Prostate gland (tissue), 2 donors: ENCODE measurements around the gene SAFB2. TPM values are rescaled to one million over a fixed set of nuclear protein-coding genes. Genes with fewer than 3 reads are reported as not detected.

Experiments used
- DNase-seq: peaks from one replicate; pipeline ENCODE4 v3.0.0-alpha.2; 2019; ENCODE audit warnings: low spot score
- H3K27ac ChIP-seq, 2 donors: fragments of 200-600 bp; sonication (generic); 2 replicates each; pipeline ENCODE4 v1.5.1; 2017 to 2019
- H3K27me3 ChIP-seq: fragments of 200-600 bp; sonication (generic); replicated peaks from 2 replicates; pipeline ENCODE4 v1.5.1; 2019; ENCODE audit not compliant: insufficient read depth
- H3K36me3 ChIP-seq, 2 donors: fragments of 200-600 bp; sonication (generic); 1 replicate in 1 of 2; 2 replicates in 1 of 2; pipeline versions ENCODE4 v1.5.1 to v1.8.1; 2017 to 2019
- H3K4me1 ChIP-seq: fragments of 200-600 bp; sonication (generic); replicated peaks from 2 replicates; pipeline ENCODE4 v1.5.1; 2019
- H3K4me3 ChIP-seq, 2 donors: fragments of 200-600 bp; sonication (generic); 2 replicates each; pipeline ENCODE4 v1.5.1; 2017 to 2019
- H3K9me3 ChIP-seq: fragments of 200-600 bp; sonication (generic); 2 replicates; pipeline ENCODE4 v1.5.1; 2017
- CTCF ChIP-seq, 4 experiments: fragments of 200-600 bp in 2 of 4; fragments of 450-650 bp in 2 of 4; sonication (generic) in 2 of 4; IDR thresholded peaks; 1 replicate in 3 of 4; 2 replicates in 1 of 4; pipeline ENCODE4 v1.5.1; 2016 to 2019; ENCODE audit warnings: antibody characterized with exemption in 4 of 4, mild to moderate bottlenecking in 2 of 4, moderate library complexity in 2 of 4
- POLR2A ChIP-seq: fragments of 450-650 bp; IDR thresholded peaks from one replicate; pipeline ENCODE4 v1.6.1; 2016; ENCODE audit warnings: antibody characterized with exemption, mild to moderate bottlenecking
- POLR2AphosphoS5 ChIP-seq: sonication (generic); formaldehyde crosslinking; IDR thresholded peaks from one replicate; pipeline ENCODE4 v1.6.1; 2017; ENCODE audit warnings: antibody characterized with exemption
- WGBS: methylation state at CpG from one replicate; pipeline ENCODE4 v1.1.5; 2018; 5-methylcytosine and 5-hydroxymethylcytosine counted together
- intact Hi-C: fragments of 100-400 bp; cut with DNase I; formaldehyde crosslinking; loops from one replicate; pipeline ENCODE4 v1.14.2; 2022
- total RNA-seq, 2 donors: library from RNA; depleted of rRNA; stranded (reverse); fragments of >200 nt; gene quantifications; one replicate each; pipeline ENCODE4 v1.1.0, GENCODE V29; 2016

SAFB2 gene
- total RNA-seq, 2 donors from 2014 or later = 37.8 to 118 TPM

- Histone ChIP-seq H3K36me3 (peaks cover 10 to 17% of the 10 kb centered on the region in 2 donors), H3K4me3 (no peak overlapping the region), H3K4me1 (no peaks in the 10 kb centered on the region), H3K27ac (no peak overlapping the region), H3K9me3 (no peaks in the 10 kb centered on the region), H3K27me3 (no peaks in the 10 kb centered on the region)
- no peak for TF ChIP-seq CTCF (IDR thresholded peaks at IDR 0.05)
- intact Hi-C loops = no loop called here
- DNase-seq = no peak
- 92% methylated on average over 3 of the region's 3 CpGs for whole genome bisulfite sequencing
Observed at GRCh38 chr19:5605362-5605761, 17.2 kb downstream of the SAFB2 start.

GRCh38 chr19:5603626-5604025, 18.9 kb downstream of the SAFB2 start:
- no peak for DNase-seq

GRCh38 chr19:5600797-5601196, 21.8 kb downstream of the SAFB2 start:
- intact Hi-C loops = no loop called here
- H3K36me3 ChIP-seq = peaks cover 19 to 33% of the 10 kb centered on the region in 2 donors
- H3K4me1 ChIP-seq = no peaks in the 10 kb centered on the region
- H3K27ac ChIP-seq = no peak overlapping the region
- no peaks in the 10 kb centered on the region for H3K27me3 ChIP-seq
- no peaks in the 10 kb centered on the region for H3K9me3 ChIP-seq
- no peak overlapping the region for H3K4me3 ChIP-seq
- WGBS = 77% methylated on average over 8 of the region's 8 CpGs
- TF ChIP-seq POLR2A (no peak), CTCF (IDR thresholded peaks at IDR 0.05) (no peak), POLR2AphosphoS5 (no peak)
- no peak for DNase-seq

More at GRCh38 chr19:5603626-5604025, 18.9 kb downstream of the SAFB2 start:
- no peaks in the 10 kb centered on the region for H3K27me3 ChIP-seq
- no peak for TF ChIP-seq POLR2A
- no peak for TF ChIP-seq POLR2AphosphoS5
- no peak for TF ChIP-seq CTCF (IDR thresholded peaks at IDR 0.05)
- H3K4me1 ChIP-seq = no peaks in the 10 kb centered on the region
- no peaks in the 10 kb centered on the region for H3K9me3 ChIP-seq
- H3K36me3 ChIP-seq = peaks cover 9 to 12% of the 10 kb centered on the region in 2 donors
- no peak overlapping the region for H3K4me3 ChIP-seq
- no peak overlapping the region for H3K27ac ChIP-seq
- intact Hi-C loops = no loop called here
- WGBS = 89% methylated on average over 5 of the region's 5 CpGs

GRCh38 chr19:5595745-5596144, 26.8 kb downstream of the SAFB2 start:
- Histone ChIP-seq H3K4me3 (no peak overlapping the region), H3K4me1 (no peaks in the 10 kb centered on the region), H3K9me3 (no peaks in the 10 kb centered on the region), H3K27me3 (no peaks in the 10 kb centered on the region), H3K27ac (no peak overlapping the region), H3K36me3 (peaks cover 41 to 68% of the 10 kb centered on the region in 2 donors)
- 94% methylated on average over 9 of the region's 9 CpGs for WGBS
- intact Hi-C loops = no loop called here
- no peak for TF ChIP-seq POLR2A
- TF ChIP-seq CTCF (IDR thresholded peaks at IDR 0.05) = no peak
- TF ChIP-seq POLR2AphosphoS5 = no peak
- DNase-seq = no peak

GRCh38 chr19:5595129-5595528, 27.4 kb downstream of the SAFB2 start:
- WGBS = 83% methylated on average over 18 of the region's 18 CpGs
- H3K27ac ChIP-seq = no peak overlapping the region
- H3K4me3 ChIP-seq = no peak overlapping the region
- intact Hi-C loops = no loop called here
- H3K27me3 ChIP-seq = no peaks in the 10 kb centered on the region
- peaks cover 37 to 74% of the 10 kb centered on the region in 2 donors for H3K36me3 ChIP-seq
- DNase-seq = no peak
- H3K4me1 ChIP-seq = no peaks in the 10 kb centered on the region
- no peak for TF ChIP-seq POLR2A
- TF ChIP-seq POLR2AphosphoS5 = no peak
- no peak for TF ChIP-seq CTCF (IDR thresholded peaks at IDR 0.05)
- H3K9me3 ChIP-seq = no peaks in the 10 kb centered on the region
